ENCODE measurements around the gene IRX2. TPM values are rescaled to one million over a fixed set of nuclear protein-coding genes. Genes with fewer than 3 reads are reported as not detected.

The IRX2 gene
- total and polyA plus RNA-seq, 2 of the 8 experiments (the other 6 are each of a cell fraction or from before 2014, with no cell fraction given) = 23.4 to 40.4 TPM

DNA sequence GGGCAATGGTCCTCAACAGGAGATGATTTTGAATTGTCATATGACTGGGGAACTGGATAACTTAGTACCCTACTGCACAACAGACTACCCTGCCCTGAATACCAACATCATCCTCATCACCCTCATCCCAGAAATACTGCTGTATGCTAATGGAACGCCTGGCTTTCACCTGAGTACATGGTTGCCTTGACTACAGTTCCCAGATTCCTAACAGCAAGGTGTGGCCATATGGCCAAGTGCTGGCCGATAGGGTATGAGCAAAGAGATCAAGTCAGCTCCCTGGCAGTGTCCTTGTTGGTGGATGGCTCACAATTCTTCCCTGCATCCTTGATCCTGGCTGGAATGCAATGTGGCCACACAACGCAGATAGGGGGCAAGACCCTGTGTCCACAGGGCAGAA lies 31.2 kb upstream of the IRX2 start:
- Histone ChIP-seq H3K4me1 (replicated peaks in 1 of 4; ENCODE audit: control insufficient read depth in 3 of 4, insufficient read depth in 4 of 4, low read length in 3 of 4) (peaks cover 0 to 10% (median 6%) of the 10 kb centered on the region in 4 experiments; a peak in 4 of 7 replicates), H3K27me3 (replicated peaks in 1 of 4; ENCODE audit: control insufficient read depth in 3 of 4, extremely low read depth in 1 of 4, insufficient read depth in 3 of 4, low read length in 3 of 4) (no peaks in the 10 kb centered on the region), H2BK12ac (ENCODE audit: low read depth, low read length) (no peak overlapping the region; the same call in 1 of the 2 replicates), H2BK20ac (ENCODE audit: low read length) (no peak overlapping the region), H2BK15ac (ENCODE audit: low read length) (no peak overlapping the region), H3K9me3 (ENCODE audit: insufficient read depth in 2 of 2, low read depth in 1 of 2, low read length in 1 of 2) (peaks cover 0 to 11% of the 10 kb centered on the region in 2 experiments; a peak in 2 of 4 replicates), H3K4me2 (ENCODE audit: insufficient read depth in 1 of 2, low read depth in 2 of 2, low read length in 2 of 2) (no peak overlapping the region), H3K36me3 (ENCODE audit: control insufficient read depth in 2 of 4, insufficient read depth in 4 of 4, low read length in 3 of 4) (no peaks in the 10 kb centered on the region), H3K9ac (replicated peaks in 1 of 4; ENCODE audit: extremely low read depth in 1 of 4, low read depth in 3 of 4, low read length in 3 of 4) (no peak overlapping the region), H3K79me2 (ENCODE audit: control insufficient read depth in 1 of 2, insufficient read depth in 2 of 2, low read length in 2 of 2) (no peaks in the 10 kb centered on the region), H2AK5ac (ENCODE audit: low read depth, low read length) (no peak overlapping the region), H3K23ac (ENCODE audit: insufficient read length) (no peak overlapping the region), H3K56ac (replicated peaks; ENCODE audit: insufficient read length, low read depth, low read length) (no peak overlapping the region), H3K27ac (ENCODE audit: low read depth, low read length) (no peak overlapping the region; the same call in 1 of the 2 replicates), H4K8ac (ENCODE audit: extremely low read depth, insufficient read depth, low read length) (no peak overlapping the region), H3K18ac (ENCODE audit: extremely low read depth, low read length) (no peak overlapping the region), H3K23me2 (ENCODE audit: low read depth, low read length) (no peaks in the 10 kb centered on the region), H2BK120ac (replicated peaks; ENCODE audit: low read depth, low read length) (no peak overlapping the region), H3K79me1 (ENCODE audit: low read depth, low read length) (no peaks in the 10 kb centered on the region), H4K5ac (ENCODE audit: insufficient read length, low read depth, low read length) (no peak overlapping the region), H4K91ac (replicated peaks; ENCODE audit: insufficient read length, low read length) (no peak overlapping the region), H3K4ac (replicated peaks; ENCODE audit: insufficient read length, low read depth, low read length) (no peak overlapping the region), H4K20me1 (replicated peaks in 1 of 2; ENCODE audit: control insufficient read depth in 1 of 2, insufficient read depth in 2 of 2, low read length in 2 of 2) (no peaks in the 10 kb centered on the region), H3K14ac (ENCODE audit: insufficient read length) (no peak overlapping the region), H2BK5ac (ENCODE audit: low read depth, low read length) (no peak overlapping the region), H2AFZ (ENCODE audit: low read length) (no peak overlapping the region), H3K4me3 (ENCODE audit: extremely low read depth in 1 of 4, insufficient read depth in 2 of 4, low read depth in 3 of 4, low read length in 4 of 4) (no peak overlapping the region)
- no peak for DNase-seq (ENCODE audit: low read depth in 1 of 2, low spot score in 2 of 2)
- no peak for FAIRE-seq
- ChIA-PET POLR2A (ENCODE audit: partially characterized antibody) (no interaction called here), CTCF (ENCODE audit: partially characterized antibody) (interaction anchor here (1.4 to 3.1 kb wide), 2 partner anchors 22 to 26 kb away, joined by 3 to 14 read pairs; no protein-coding TSS in a partner anchor)
- TF ChIP-seq CHD1 (IDR thresholded peaks at IDR 0.05; ENCODE audit: low read depth, low read length) = no peak
- TF ChIP-seq POLR2AphosphoS5 (IDR thresholded peaks at IDR 0.05; ENCODE audit: low read depth, low read length) = no peak
- no peak for TF ChIP-seq NRF1 (IDR thresholded peaks at IDR 0.05; ENCODE audit: low read depth, low read length)
- no peak for TF ChIP-seq JUND (IDR thresholded peaks at IDR 0.05; ENCODE audit: low read length)
- TF ChIP-seq CHD2 (IDR thresholded peaks at IDR 0.05; ENCODE audit: low read length) = no peak
- TF ChIP-seq RAD21 (IDR thresholded peaks at IDR 0.05 in 1 of 2, conservative IDR thresholded peaks at IDR 0.05 in 1 of 2; ENCODE audit: low read depth in 2 of 2, low read length in 2 of 2) = no peak
- WGBS, 2 experiments (ENCODE audit: extremely low coverage in 1 of 2, insufficient coverage in 1 of 2, insufficient read length in 1 of 2, insufficient replicate concordance in 2 of 2, low coverage in 1 of 2, low lambda C conversion rate in 2 of 2, missing lambda C conversion rate in 1 of 2) = 94% methylated on average over 3 of the region's 3 CpGs; no CpG with 5 or more reads in 1 of the 2 experiments
